Adrenal gland (tissue), 5 donors: Measurements from ENCODE around the gene PIP4K2C.

ENCODE experiments used
- POLR2A ChIP-seq, 2 donors: fragments of 450-650 bp; IDR thresholded peaks; one replicate each; pipeline ENCODE4 v1.6.1; 2017; ENCODE audit warnings: antibody characterized with exemption in 2 of 2, mild to moderate bottlenecking in 2 of 2, moderate library complexity in 1 of 2
- TF ChIP-seq, protein P1 (sequence below), 6 experiments: fragments of 450-650 bp in 4 of 6; fragments of 200-600 bp in 2 of 6; sonication (generic) in 1 of 6; IDR thresholded peaks; 1 replicate in 5 of 6; 2 replicates in 1 of 6; pipeline versions ENCODE4 v1.5.1 to v1.8.0; 2016 to 2021; ENCODE audit warnings: antibody characterized with exemption in 6 of 6, mild to moderate bottlenecking in 2 of 6, moderate library complexity in 1 of 6
- donor health status: DM: no; HTN: no; CAD: no.

DNA sequence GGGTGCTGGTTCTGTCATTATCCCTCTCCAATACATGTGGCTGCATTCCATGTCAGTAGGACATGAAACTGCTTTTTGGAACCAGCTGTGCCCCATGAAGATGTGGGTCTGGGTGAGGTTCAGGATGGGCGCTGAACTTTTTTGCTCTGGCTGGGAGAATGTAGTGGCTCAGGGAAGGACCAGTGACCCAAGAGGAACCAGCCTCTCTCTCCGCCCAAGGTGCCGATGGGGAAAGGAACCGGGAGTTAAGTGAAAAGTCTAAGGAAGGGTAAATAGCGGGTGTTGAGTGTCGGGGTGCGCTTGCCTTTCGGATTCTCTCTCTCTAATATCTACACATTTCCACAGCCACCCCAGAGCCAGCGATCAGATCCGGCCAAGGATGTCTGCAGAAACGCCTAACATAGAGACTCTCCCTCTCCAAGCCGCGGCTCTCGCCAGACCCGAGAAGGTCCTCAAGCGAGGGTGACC lies 28.0 kb downstream of the PIP4K2C start:
- TF ChIP-seq, protein P1, sequence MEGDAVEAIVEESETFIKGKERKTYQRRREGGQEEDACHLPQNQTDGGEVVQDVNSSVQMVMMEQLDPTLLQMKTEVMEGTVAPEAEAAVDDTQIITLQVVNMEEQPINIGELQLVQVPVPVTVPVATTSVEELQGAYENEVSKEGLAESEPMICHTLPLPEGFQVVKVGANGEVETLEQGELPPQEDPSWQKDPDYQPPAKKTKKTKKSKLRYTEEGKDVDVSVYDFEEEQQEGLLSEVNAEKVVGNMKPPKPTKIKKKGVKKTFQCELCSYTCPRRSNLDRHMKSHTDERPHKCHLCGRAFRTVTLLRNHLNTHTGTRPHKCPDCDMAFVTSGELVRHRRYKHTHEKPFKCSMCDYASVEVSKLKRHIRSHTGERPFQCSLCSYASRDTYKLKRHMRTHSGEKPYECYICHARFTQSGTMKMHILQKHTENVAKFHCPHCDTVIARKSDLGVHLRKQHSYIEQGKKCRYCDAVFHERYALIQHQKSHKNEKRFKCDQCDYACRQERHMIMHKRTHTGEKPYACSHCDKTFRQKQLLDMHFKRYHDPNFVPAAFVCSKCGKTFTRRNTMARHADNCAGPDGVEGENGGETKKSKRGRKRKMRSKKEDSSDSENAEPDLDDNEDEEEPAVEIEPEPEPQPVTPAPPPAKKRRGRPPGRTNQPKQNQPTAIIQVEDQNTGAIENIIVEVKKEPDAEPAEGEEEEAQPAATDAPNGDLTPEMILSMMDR (IDR thresholded peaks at IDR 0.05): no peak
- no peak for TF ChIP-seq POLR2A (IDR thresholded peaks at IDR 0.05)
